GM04504 (cell line): ENCODE results near the gene MARCHF4.

Source experiments
- DNase-seq: peaks from one replicate; pipeline ENCODE4 v3.0.0-alpha.2; 2012; ENCODE audit warnings: low read depth

Gene MARCHF4

DNA sequence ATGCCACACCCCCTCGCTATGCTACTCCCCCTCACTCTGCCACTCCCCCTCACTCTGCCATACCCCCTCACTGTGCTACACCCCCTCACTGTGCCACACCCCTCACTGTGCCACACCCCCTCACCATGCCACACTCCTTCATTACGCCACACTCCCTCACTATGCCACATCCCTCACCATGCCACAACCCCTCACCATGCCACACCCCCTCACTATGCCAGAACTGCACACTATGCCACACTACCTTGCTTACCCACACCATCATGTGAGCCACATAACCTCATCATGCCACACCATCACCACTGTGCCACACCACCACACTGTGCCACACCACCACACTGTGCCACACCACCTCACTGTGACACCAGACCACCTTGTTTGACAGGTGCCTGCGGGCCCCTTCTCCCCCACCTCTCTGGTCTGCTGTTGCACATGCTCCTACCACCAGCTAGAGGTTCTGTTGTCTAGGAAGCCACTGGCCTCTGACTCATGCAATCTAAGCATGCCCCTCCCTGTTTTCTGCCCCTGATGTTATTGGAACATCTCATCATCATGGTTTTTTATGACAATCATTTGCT, 22.0 kb downstream of the MARCHF4 start:
- no peak for DNase-seq

DNA sequence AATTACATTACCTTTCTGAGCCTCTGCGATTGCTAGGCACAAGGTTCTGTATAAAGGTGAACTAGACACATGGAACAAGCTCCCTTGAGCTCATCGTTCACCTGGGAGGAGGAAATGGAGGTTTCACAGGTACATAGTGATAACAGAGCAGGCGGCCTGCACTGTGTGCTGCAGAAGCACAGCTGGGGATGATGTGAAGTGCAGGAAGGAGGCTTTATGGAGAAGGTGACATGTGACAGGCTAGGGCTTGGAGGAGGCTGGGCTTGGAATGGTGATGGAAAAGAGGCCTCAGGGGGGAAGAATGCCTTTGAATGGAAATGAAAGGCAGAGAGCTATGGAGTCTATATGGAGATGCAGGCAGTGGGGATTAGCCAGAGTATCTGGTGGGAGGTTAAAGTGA, 22.9 kb downstream of the MARCHF4 start:
- DNase-seq: no peak

- peak; percentile 59 for DNase-seq
Observed at GRCh38 chr2:216348756-216349308, 23.5 kb downstream of the MARCHF4 start.

GRCh38 chr2:216346781-216347180, 25.5 kb downstream of the MARCHF4 start:
- no peak for DNase-seq

- no peak for DNase-seq
Observed at GRCh38 chr2:216345846-216346245, 26.4 kb downstream of the MARCHF4 start.

DNA sequence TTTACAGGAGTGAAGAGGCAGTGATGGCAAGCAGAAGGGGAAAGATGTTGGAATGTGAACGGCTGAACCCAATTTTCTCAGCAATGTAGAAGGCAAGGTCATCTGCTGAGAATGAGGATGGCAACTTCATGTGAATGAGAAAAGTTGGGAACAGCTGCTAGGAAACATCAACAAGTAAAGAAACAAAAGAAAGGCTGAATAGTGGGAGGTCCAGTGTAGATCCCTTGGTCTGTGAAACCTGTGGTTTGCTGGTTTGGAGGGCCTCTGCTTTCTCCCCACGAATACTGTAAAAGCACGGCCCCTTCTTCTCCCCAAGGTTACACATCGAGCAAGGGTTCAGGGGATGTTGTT, 27.4 kb downstream of the MARCHF4 start:
- no peak for DNase-seq

- DNase-seq: no peak
Observed at GRCh38 chr2:216344206-216344949, 27.9 kb downstream of the MARCHF4 start.

GRCh38 chr2:216343221-216343980, 28.9 kb downstream of the MARCHF4 start:
- DNase-seq: no peak

DNA sequence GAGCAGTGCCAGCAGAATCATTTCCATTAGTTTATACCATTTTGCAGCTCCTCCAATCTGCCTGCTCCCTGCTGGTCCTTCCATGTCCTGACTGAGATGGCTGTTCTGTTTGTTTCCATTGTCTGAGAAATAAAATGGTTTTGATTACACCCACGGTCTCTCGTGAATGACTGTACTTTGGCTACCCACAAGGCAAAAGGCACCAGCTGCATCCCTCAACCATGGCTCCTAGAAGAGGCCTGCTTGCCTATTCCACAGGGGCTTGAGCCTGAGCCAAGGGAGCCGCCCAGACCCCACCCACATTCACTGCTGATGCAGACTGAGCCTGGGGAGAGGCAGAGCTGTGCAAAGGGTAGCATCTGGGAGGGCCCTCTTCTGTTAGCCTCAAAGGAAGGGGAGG, 31.2 kb downstream of the MARCHF4 start:
- DNase-seq: no peak

DNA sequence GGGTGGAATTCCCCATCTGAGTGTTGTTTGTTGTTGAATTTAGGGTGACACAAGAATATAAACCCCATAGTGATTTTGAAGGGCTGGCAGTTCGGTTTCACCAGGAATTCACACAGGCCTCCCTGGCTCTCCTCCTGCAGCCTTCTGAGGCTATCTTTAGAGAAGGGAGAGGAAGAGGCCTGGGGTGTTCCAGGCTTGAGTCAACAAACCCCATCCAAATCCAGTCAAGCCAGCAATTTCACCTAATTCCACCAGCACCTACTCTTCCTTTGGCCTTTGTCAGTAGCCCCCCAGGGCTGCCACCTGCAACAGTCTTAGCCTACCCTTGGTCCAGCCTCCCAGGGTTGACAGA, 32.0 kb downstream of the MARCHF4 start:
- no peak for DNase-seq

DNA sequence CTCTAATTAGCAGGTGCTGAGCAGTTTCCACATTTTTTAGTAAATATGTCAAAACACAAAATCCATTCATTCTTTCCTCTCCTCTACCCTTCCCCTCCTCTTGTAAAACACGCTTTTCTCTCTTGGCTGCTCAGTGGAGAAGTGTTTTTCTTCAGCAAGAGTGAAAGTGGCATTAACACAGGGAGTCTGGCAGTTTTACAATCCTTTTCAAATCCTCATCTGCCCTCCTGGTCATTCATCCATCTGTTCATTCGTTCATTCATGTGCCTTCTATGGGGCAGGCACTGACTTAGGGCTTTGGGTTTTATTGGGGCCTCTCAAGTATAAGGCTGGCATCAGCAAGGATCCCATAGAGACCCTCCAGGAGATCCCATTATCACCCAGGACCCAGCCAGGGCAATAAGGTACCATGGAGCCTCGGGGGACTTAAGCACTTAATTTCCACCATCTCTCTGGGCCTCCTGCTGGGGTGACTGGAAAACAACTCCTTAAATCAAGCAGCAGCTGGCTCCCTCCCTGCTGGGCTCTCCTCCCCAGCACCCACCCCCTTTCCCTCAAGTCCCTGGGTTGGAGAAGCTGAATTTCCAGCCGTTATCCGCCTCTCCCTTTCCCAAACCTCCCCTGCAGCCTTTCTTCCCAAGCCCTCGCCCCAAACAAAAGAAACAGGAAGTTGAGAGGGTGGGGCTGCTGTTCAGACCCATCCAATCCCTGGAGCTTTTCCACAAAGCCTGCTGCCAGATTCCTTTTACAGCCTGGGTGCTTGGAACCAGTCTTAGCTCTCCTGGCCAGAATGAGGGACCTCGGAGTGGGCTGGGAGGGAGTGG, 32.6 kb downstream of the MARCHF4 start:
- DNase-seq: peak; percentile 60

GRCh38 chr2:216335252-216335651, 37.0 kb downstream of the MARCHF4 start:
- DNase-seq: no peak

- DNase-seq: no peak
Observed at GRCh38 chr2:216328347-216328746, 43.9 kb downstream of the MARCHF4 start.

DNA sequence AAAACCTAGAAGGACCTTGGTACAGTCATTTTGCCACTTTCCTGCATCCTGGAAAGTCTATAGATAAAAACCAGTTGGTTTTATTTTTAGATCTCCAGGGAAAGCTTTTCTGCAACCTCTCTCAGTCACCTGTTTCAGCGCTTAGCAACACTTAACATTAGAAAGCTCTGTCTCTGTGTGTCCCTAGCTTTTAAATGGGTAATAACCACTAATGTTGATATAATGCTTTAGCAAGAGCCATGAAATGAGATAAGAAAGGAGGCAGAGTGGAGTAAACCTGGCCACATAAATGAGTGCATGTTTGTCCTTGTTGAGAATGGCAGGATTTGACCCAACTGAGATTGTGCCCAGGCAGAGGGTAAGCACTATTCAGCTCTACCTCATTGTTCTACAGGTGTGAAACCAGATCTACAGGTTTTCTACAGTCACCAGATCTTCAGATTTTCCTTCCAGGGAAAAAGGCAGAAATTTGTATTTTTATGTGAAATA, 44.8 kb downstream of the MARCHF4 start:
- no peak for DNase-seq
